OCI-LY1 (cell line): ENCODE results near the gene HOMER2.

Source experiments
- H2AFZ ChIP-seq: fragments of 200-600 bp; sonication (generic), shearing (Covaris generic); 2 replicates; pipeline ENCODE4 v1.6.0; 2014; ENCODE audit warnings: antibody characterized with exemption, mild to moderate bottlenecking, low read length
- H3F3A ChIP-seq: fragments of 200-600 bp; sonication (generic), shearing (Covaris generic); 2 replicates; pipeline ENCODE4 v1.6.0; 2014; ENCODE audit warnings: mild to moderate bottlenecking, antibody characterized with exemption, low read length, moderate library complexity; ENCODE audit not compliant: insufficient read depth
- H3K27ac ChIP-seq: fragments of 200-600 bp; sonication (generic); 2 replicates; pipeline ENCODE4 v1.5.1; 2014; ENCODE audit warnings: low read length, mixed run types, mild to moderate bottlenecking, low read depth; ENCODE audit not compliant: poor library complexity, severe bottlenecking
- H3K27me3 ChIP-seq: fragments of 200-600 bp; sonication (generic); 2 replicates; pipeline ENCODE4 v1.6.0; 2014; ENCODE audit warnings: antibody characterized with exemption, mild to moderate bottlenecking, low read length, moderate library complexity; ENCODE audit not compliant: insufficient read depth
- H3K36me3 ChIP-seq: fragments of 200-600 bp; sonication (generic); 2 replicates; pipeline ENCODE4 v1.6.1; 2014; ENCODE audit warnings: mild to moderate bottlenecking, antibody characterized with exemption, low read length, moderate library complexity, mixed read lengths; ENCODE audit not compliant: insufficient read depth
- H3K4me1 ChIP-seq: fragments of 200-600 bp; sonication (generic); 2 replicates; pipeline ENCODE4 v1.5.1; 2014; ENCODE audit warnings: mild to moderate bottlenecking, low read length, moderate library complexity; ENCODE audit not compliant: insufficient read depth, severe bottlenecking
- H3K4me2 ChIP-seq: fragments of 200-600 bp; sonication (generic), shearing (Covaris generic); 2 replicates; pipeline ENCODE4 v1.6.1; 2014; ENCODE audit warnings: low read length
- H3K4me3 ChIP-seq: fragments of 200-600 bp; sonication (generic); 2 replicates; pipeline ENCODE4 v1.5.1; 2014; ENCODE audit warnings: low read length, low read depth, mild to moderate bottlenecking, mixed read lengths; ENCODE audit not compliant: poor library complexity, severe bottlenecking
- H3K79me2 ChIP-seq: fragments of 200-600 bp; shearing (Covaris generic); 2 replicates; pipeline ENCODE4 v1.6.1; 2016; ENCODE audit warnings: mixed run types, low read length, mixed read lengths; ENCODE audit not compliant: insufficient read depth
- H3K9ac ChIP-seq: fragments of 200-600 bp; sonication (generic), shearing (Covaris generic); 2 replicates; pipeline ENCODE4 v1.6.1; 2014; ENCODE audit warnings: mild to moderate bottlenecking, low read length, mixed read lengths
- H3K9me2 ChIP-seq: fragments of 200-600 bp; sonication (generic), shearing (Covaris generic); 2 replicates; pipeline ENCODE4 v1.6.1; 2014; ENCODE audit warnings: low read depth, mild to moderate bottlenecking, low read length, mixed read lengths
- H3K9me3 ChIP-seq: fragments of 200-600 bp; shearing (Covaris generic); 2 replicates; pipeline ENCODE4 v1.6.1; 2014; ENCODE audit warnings: low read length, mixed read lengths
- H4K20me1 ChIP-seq: fragments of 200-600 bp; sonication (generic), shearing (Covaris generic); 2 replicates; pipeline ENCODE4 v1.6.0; 2016; ENCODE audit warnings: mild to moderate bottlenecking, low read length; ENCODE audit not compliant: insufficient read depth
- CTCF ChIP-seq: fragments of 200-600 bp; sonication (generic), shearing (Covaris generic); IDR thresholded peaks from 2 replicates; pipeline ENCODE4 v1.5.1; 2017; ENCODE audit warnings: mild to moderate bottlenecking, antibody characterized with exemption, low read length, moderate library complexity, mixed read lengths
- EZH2 ChIP-seq: fragments of 200-600 bp; sonication (generic), shearing (Covaris generic); IDR thresholded peaks from 2 replicates; pipeline ENCODE4 v1.8.0; 2017; ENCODE audit warnings: borderline replicate concordance, mixed run types, mild to moderate bottlenecking, antibody characterized with exemption, low read length, moderate library complexity, mixed read lengths

The HOMER2 gene

GRCh38 chr15:82833362-82833682 lies 119.2 kb downstream of the HOMER2 start:
- no peak overlapping the region for H2AFZ ChIP-seq
- H3K79me2 ChIP-seq: no peaks in the 10 kb centered on the region
- H3K36me3 ChIP-seq: peaks cover 97% of the 10 kb centered on the region
- no peaks in the 10 kb centered on the region for H4K20me1 ChIP-seq
- H3K27me3 ChIP-seq: no peaks in the 10 kb centered on the region
- no peaks in the 10 kb centered on the region for H3K4me1 ChIP-seq
- no peaks in the 10 kb centered on the region for H3F3A ChIP-seq
- no peak overlapping the region for H3K4me2 ChIP-seq
- no peaks in the 10 kb centered on the region for H3K9me3 ChIP-seq
- H3K9ac ChIP-seq: no peak overlapping the region
- no peak overlapping the region for H3K4me3 ChIP-seq
- no peak overlapping the region for H3K27ac ChIP-seq
- no peaks in the 10 kb centered on the region for H3K9me2 ChIP-seq
- TF ChIP-seq CTCF: no peak
- no peak for TF ChIP-seq EZH2

- Histone ChIP-seq H4K20me1 (no peaks in the 10 kb centered on the region), H3K36me3 (peaks cover 100% of the 10 kb centered on the region), H3K9ac (no peak overlapping the region), H3F3A (no peaks in the 10 kb centered on the region), H3K79me2 (no peaks in the 10 kb centered on the region), H3K4me2 (no peak overlapping the region), H3K27me3 (no peaks in the 10 kb centered on the region), H2AFZ (no peak overlapping the region), H3K4me3 (no peak overlapping the region), H3K4me1 (no peaks in the 10 kb centered on the region), H3K27ac (no peak overlapping the region), H3K9me3 (no peaks in the 10 kb centered on the region), H3K9me2 (no peaks in the 10 kb centered on the region)
- TF ChIP-seq EZH2: no peak
- TF ChIP-seq CTCF: no peak
Observed at GRCh38 chr15:82832601-82833361, 119.7 kb downstream of the HOMER2 start.

GRCh38 chr15:82831894-82832600 lies 120.5 kb downstream of the HOMER2 start:
- Histone ChIP-seq H3K27me3 (no peaks in the 10 kb centered on the region), H3K9me2 (no peaks in the 10 kb centered on the region), H3F3A (no peaks in the 10 kb centered on the region), H3K79me2 (no peaks in the 10 kb centered on the region), H3K9me3 (no peaks in the 10 kb centered on the region), H3K9ac (no peak overlapping the region), H3K4me2 (no peak overlapping the region), H3K4me3 (no peak overlapping the region), H3K4me1 (no peaks in the 10 kb centered on the region), H3K36me3 (peaks cover 100% of the 10 kb centered on the region), H4K20me1 (no peaks in the 10 kb centered on the region), H3K27ac (no peak overlapping the region), H2AFZ (no peak overlapping the region)
- no peak for TF ChIP-seq CTCF
- TF ChIP-seq EZH2: no peak
